ENCODE measurements around the gene SDR39U1.

The SDR39U1 gene

GRCh38 chr14:24441904-24442239, 704 bp downstream of the SDR39U1 start:
- DNase-seq (ENCODE audit: low read depth) = peak; percentile 55

GRCh38 chr14:24441485-24441884, 1.1 kb downstream of the SDR39U1 start:
- DNase-seq (ENCODE audit: low read depth) = no peak

- no peak for DNase-seq (ENCODE audit: low read depth)
These were observed 1.8 kb downstream of the SDR39U1 start for GRCh38 chr14:24440606-24441399.

GRCh38 chr14:24439830-24440605, 2.6 kb downstream of the SDR39U1 start:
- DNase-seq (ENCODE audit: low read depth) = peak; percentile 14

GRCh38 chr14:24439257-24439656, 3.3 kb downstream of the SDR39U1 start:
- DNase-seq (ENCODE audit: low read depth) = no peak

- DNase-seq (ENCODE audit: low read depth) = no peak
These were observed 4.1 kb downstream of the SDR39U1 start for GRCh38 chr14:24438223-24439097.

- no peak for DNase-seq (ENCODE audit: low read depth)
These were observed 4.9 kb downstream of the SDR39U1 start for GRCh38 chr14:24437736-24438067.

- no peak for DNase-seq (ENCODE audit: low read depth)
These were observed 5.4 kb downstream of the SDR39U1 start for GRCh38 chr14:24437020-24437735.

GRCh38 chr14:24436355-24437019, 6.1 kb downstream of the SDR39U1 start:
- DNase-seq (ENCODE audit: low read depth) = peak; percentile 79

- no peak for DNase-seq (ENCODE audit: low read depth)
These were observed 6.6 kb downstream of the SDR39U1 start for GRCh38 chr14:24435998-24436354.

- no peak for DNase-seq (ENCODE audit: low read depth)
These were observed 7.3 kb downstream of the SDR39U1 start for GRCh38 chr14:24435192-24435810.

- no peak for DNase-seq (ENCODE audit: low read depth)
These were observed 7.9 kb downstream of the SDR39U1 start for GRCh38 chr14:24434676-24435075.

- no peak for DNase-seq (ENCODE audit: low read depth)
These were observed 8.5 kb downstream of the SDR39U1 start for GRCh38 chr14:24434036-24434435.

- DNase-seq (ENCODE audit: low read depth) = no peak
These were observed 10.1 kb downstream of the SDR39U1 start for GRCh38 chr14:24432259-24433131.

GRCh38 chr14:24431569-24432258, 10.9 kb downstream of the SDR39U1 start:
- DNase-seq (ENCODE audit: low read depth) = peak; percentile 87

GRCh38 chr14:24430682-24431568, 11.7 kb downstream of the SDR39U1 start:
- DNase-seq (ENCODE audit: low read depth) = peak; percentile 59

- peak; percentile 70 for DNase-seq (ENCODE audit: low read depth)
These were observed 12.4 kb downstream of the SDR39U1 start for GRCh38 chr14:24430143-24430681.
